ENCODE results near the gene MYO9B.
A peak's percentile ranks its signal among the peaks of the same experiment; 100 is the strongest.

DNA sequence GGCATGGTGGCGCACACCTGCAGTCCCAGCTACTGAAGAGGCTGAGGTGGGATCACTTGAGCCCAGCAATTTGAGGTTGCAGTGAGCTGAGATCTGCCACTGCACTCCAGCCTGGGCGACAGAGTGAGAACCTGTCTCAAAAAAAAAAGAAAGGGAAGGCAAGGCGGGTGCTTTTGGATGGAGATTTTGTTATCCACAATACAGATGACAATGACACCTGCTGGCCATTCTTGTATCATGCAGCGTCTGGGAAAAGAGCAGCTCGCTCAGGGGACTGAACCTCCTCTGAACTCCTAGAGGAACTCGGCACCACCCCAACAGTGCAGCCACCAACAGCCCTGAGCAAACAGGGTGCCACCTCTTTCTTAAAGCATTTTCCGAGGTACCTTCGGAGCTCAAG lies 23.1 kb upstream of the MYO9B start:
- TF ChIP-seq POLR2A (IDR thresholded peaks at IDR 0.05) (no peak), CTCF (IDR thresholded peaks at IDR 0.05) (peak; percentile 21 to 52 (median 49)), POLR2AphosphoS5 (IDR thresholded peaks at IDR 0.05; ENCODE audit: insufficient read depth in 1 of 2, low read depth in 1 of 2) (no peak)

All from vagina (tissue), 2 donors.